Measurements from ENCODE around the gene MISFA. TPM values are rescaled to one million over a fixed set of nuclear protein-coding genes. Genes with fewer than 3 reads are reported as not detected.
"Not testable (repeated sequence)": the region's sequence is repeated elsewhere in the genome, so short reads cannot be mapped to it uniquely, and the experiment has no call there.

MISFA gene
- total RNA-seq, 2 donors from 2014 or later, result 1.0 to 3.1 TPM

DNA sequence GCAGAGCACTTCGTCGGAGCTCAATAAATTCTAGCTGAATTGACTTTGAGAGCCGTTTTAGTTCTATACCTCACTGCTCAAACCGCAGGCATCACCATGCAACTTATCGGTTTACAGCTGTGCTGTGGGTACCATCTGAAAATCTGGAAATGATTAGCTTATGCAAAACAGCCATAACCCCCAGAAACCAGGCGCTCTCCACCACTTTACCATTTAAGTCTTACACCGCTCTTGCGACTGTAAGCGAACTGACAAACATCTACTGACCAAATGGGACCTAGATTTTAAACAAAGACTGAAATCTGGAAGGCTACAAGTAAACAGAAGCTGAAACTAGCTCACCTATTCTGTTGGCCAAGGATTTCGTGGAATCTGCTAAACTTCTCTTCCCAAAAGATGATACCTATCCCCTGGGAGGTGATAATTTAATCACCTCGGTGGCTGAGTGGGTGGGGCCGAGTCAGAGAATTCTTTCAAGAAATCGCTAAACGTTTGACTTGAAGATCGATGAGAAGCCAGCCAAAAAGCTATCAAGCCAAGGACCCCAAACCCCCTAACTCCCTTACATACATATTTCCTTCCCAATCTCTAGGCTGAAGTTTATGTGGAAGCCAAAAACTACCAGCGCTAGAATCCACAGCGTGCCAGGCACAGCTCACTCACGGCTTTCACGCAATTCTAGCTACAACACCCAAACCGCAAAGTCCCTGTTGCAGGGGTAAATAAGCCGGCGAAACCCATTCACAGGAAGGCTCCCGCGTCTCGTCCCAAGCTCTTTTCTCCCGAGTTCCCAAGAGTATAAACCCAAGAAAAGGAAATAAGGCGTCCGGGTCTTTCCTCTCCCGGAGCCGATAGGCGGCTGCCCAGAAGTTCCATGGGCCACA is 33.9 kb downstream of the MISFA start:
- DNase-seq (peak; percentile 43 to 47), ATAC-seq (replicated peaks in 1 of 2) (peak in 1 of 2 donors; percentile 6)
- no peaks in the 10 kb centered on the region for H3K9me3 Mint-ChIP-seq
- H3K36me3 Mint-ChIP-seq (ENCODE audit: insufficient read depth in 2 of 2), result peaks cover 2 to 3% of the 10 kb centered on the region in 2 donors
- H3K4me1 Mint-ChIP-seq (ENCODE audit: low read depth), result peaks cover 50% of the 10 kb centered on the region
- H3K4me3 Mint-ChIP-seq, result peak overlapping the region; percentile 88 to 90
- no peaks in the 10 kb centered on the region for H3K27me3 Mint-ChIP-seq (ENCODE audit: low read depth)
- peak overlapping the region; percentile 95 for H3K27ac Mint-ChIP-seq

DNA sequence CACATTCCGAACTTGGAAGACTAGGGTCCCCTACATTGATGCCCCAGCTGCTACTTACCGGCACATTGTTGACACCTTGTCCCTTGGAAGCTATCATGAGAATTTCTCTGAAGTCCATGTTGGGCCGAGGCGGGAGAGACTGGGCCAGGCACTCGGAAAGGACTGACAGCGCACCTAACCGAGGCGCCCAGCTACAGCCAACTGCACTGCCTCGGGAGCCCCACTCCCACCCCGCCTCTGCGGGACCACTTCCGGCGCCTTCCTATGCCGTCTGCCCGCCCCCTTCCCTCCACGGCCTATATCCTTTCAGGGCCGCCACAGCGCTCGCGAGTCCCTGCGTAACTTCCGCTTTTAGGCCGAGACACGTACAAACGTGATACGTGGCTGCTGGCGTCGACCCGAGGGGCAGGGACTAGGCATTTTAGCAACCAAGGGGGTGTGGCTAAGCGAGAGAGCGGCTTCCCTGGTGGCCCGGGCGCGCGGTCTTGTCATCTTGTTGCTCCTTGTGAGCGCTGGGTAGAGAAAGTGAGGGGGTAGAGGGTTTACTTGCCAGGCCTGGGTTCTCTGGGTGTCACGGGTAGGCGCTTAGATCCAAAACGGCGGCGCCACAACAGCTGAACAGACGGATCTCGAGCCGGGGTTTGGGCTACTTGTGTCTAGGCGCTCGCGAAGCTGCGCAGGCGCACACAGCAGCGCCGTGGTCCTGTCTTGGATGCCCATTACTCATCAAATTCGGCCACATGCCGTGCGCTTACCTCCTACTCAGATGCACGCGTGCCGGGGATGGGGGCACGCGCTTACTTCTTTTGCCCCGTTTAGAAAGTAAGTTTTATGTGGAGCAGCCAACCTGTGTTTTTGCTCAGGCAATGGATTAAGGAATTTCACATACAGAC is 34.8 kb downstream of the MISFA start, which contains the start of gene SPTY2D1:
Gene SPTY2D1, minus strand, starts transcription at position 203 of the 893 bp plus-strand sequence. Its CDS starts 85 bp downstream, at position 118.
- DNase-seq (peak; percentile 97 to 99), ATAC-seq (replicated peaks in 1 of 2) (peak; percentile 96 to 97)
- H3K27me3 Mint-ChIP-seq (ENCODE audit: low read depth), result no peaks in the 10 kb centered on the region
- H3K36me3 Mint-ChIP-seq (ENCODE audit: insufficient read depth in 2 of 2), result peaks cover 2 to 3% of the 10 kb centered on the region in 2 donors
- peaks cover 44% of the 10 kb centered on the region for H3K4me1 Mint-ChIP-seq (ENCODE audit: low read depth)
- H3K27ac Mint-ChIP-seq, result peak within 1 kb of the TSS; percentile 95
- H3K9me3 Mint-ChIP-seq, result no peaks in the 10 kb centered on the region
- peak within 1 kb of the TSS; percentile 88 to 90 for H3K4me3 Mint-ChIP-seq

DNA sequence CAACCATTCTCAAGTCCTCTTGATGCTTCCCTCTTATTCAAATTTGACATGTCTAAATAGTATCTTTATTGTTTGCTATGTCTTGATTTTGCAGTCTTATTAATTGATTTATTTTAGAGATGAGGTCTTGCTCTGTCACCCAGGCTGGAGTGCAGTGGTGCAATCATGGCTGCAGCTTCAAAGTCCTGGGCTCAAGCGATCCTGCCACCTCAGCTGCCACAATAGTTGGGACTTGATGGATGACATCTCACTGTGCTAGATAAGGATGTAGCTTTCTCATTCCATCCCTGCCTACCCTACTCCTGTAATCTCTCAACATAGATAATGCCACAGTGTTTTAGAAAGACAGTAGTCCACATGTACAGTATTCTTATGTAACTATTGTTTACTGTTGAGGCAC is 42.1 kb downstream of the MISFA start:
- H3K4me3 Mint-ChIP-seq, result no peak overlapping the region
- H3K9me3 Mint-ChIP-seq, result no peaks in the 10 kb centered on the region
- H3K36me3 Mint-ChIP-seq (ENCODE audit: insufficient read depth in 2 of 2), result no peaks in the 10 kb centered on the region
- H3K4me1 Mint-ChIP-seq (ENCODE audit: low read depth), result no peaks in the 10 kb centered on the region
- ATAC-seq (replicated peaks in 1 of 2) (no peak), DNase-seq (no peak)
- peaks cover 5% of the 10 kb centered on the region for H3K27me3 Mint-ChIP-seq (ENCODE audit: low read depth)
- no peak overlapping the region for H3K27ac Mint-ChIP-seq

DNA sequence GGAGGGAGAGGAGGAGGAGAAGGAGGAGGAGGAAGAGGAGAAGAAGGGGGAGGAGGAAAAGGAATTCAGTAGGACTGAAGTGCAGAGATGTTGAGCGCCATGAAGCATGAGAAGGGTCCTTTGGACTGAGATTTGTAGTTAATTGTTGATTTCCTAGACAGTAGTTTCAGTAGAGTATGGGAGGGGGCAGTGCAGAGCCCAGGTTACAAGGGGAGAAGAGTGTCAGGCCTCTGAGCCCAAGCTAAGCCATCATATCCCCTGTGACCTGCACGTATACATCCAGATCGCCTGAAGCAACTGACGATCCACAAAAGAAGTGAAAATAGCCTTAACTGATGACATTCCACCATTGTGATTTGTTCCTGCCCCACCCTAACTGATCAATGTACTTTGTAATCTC is 43.4 kb downstream of the MISFA start:
- H3K4me1 Mint-ChIP-seq (ENCODE audit: low read depth); ATAC-seq (replicated peaks in 1 of 2); DNase-seq; H3K9me3 Mint-ChIP-seq; H3K27me3 Mint-ChIP-seq (ENCODE audit: low read depth); H3K27ac Mint-ChIP-seq; H3K36me3 Mint-ChIP-seq (ENCODE audit: insufficient read depth in 2 of 2); H3K4me3 Mint-ChIP-seq: not testable (repeated sequence)

DNA sequence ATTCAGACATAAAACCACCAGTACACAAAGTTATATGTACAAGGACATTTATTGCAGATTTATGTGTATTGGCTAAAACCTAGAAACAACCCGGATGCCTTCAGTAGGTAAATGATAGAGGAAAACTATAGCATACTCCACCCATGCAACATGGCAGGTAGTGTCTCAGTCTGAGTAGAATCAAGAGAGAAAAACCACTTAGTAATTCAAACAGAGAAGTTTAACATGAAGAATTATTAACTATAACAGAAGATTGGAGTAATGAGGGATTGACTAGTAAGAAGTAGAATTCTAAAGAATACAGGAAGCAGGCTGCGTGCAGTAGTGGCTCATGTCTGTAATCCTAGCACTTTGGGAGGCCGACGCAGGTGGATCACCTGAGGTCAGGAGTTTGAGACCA is 50.8 kb downstream of the MISFA start:
- Mint-ChIP-seq H3K36me3 (ENCODE audit: insufficient read depth in 2 of 2) (no peaks in the 10 kb centered on the region), H3K4me1 (ENCODE audit: low read depth) (peaks cover 4% of the 10 kb centered on the region), H3K4me3 (no peak overlapping the region), H3K27ac (peak overlapping the region; percentile 50), H3K27me3 (ENCODE audit: low read depth) (no peaks in the 10 kb centered on the region), H3K9me3 (no peaks in the 10 kb centered on the region)
- no peak for DNase-seq
- no peak for ATAC-seq (replicated peaks in 1 of 2)

DNA sequence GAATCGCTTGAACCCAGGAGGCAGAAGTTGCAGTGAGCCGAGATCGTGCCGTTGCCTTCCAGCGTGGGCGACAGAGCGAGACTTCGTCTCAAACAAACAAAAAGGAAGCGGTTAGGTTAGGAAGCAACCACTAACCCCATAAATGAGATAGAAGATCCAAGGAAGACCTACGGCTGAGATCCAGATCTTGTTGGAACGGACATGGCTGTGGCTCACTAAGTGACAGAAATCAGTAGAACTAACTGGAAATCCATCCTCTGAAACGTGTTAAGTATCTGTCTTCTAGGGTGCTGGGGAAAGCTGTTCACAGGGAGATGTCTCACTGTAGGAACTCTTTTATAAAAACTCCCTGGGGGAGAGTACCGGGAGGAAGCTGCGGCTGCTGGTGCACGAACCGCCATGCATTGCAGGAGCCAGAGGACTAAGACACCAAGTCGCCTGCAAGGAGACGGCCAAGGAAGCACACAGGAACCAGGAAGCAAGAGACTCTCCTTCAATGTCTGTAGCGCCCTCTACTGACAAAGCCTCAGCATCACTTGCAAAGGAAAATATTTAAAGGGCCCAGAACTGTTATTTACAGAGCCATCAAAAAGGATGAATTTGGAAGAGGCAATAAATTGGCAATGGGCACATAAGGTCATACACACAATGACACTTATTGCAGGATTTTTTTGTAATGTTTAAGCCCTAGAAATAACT is 51.4 kb downstream of the MISFA start:
- no peaks in the 10 kb centered on the region for H3K27me3 Mint-ChIP-seq (ENCODE audit: low read depth)
- DNase-seq, result peak; percentile 46 to 49
- H3K27ac Mint-ChIP-seq, result no peak overlapping the region
- ATAC-seq (replicated peaks in 1 of 2), result peak; percentile 43 to 50
- H3K9me3 Mint-ChIP-seq, result no peaks in the 10 kb centered on the region
- H3K36me3 Mint-ChIP-seq (ENCODE audit: insufficient read depth in 2 of 2), result no peaks in the 10 kb centered on the region
- H3K4me1 Mint-ChIP-seq (ENCODE audit: low read depth), result peaks cover 4% of the 10 kb centered on the region
- H3K4me3 Mint-ChIP-seq, result no peak overlapping the region

Other genes with a start within 250 kb of the MISFA start
- gene LDHA, start 205.2 kb upstream of the MISFA start, total RNA-seq, result 100 to 1,000 TPM; 629 to 665 TPM
- not detected for gene LDHC, start 187.5 kb upstream of the MISFA start, total RNA-seq
- gene LDHAL6A, start 143.9 kb upstream of the MISFA start, total RNA-seq, result not detected
- 10 to 100 TPM; 48.3 to 59.0 TPM for gene TSG101, start 72.8 kb upstream of the MISFA start, total RNA-seq
- gene UEVLD, start 11.1 kb upstream of the MISFA start, total RNA-seq, result 10 to 100 TPM; 17.5 to 24.3 TPM
- gene SPTY2D1, start 34.6 kb downstream of the MISFA start, total RNA-seq, result 10 to 100 TPM; 23.1 to 25.3 TPM
- 1 to 10 TPM; 1.0 to 1.8 TPM for gene TMEM86A, start 99.0 kb downstream of the MISFA start, total RNA-seq
- under 1 TPM; 0.34 to 0.39 TPM for gene IGSF22, start 126.4 kb downstream of the MISFA start, total RNA-seq
- gene PTPN5, start 192.0 kb downstream of the MISFA start, total RNA-seq, result not detected